T-helper 1 cell treated with Interleukin-12 subunit alpha and Interleukin-12 subunit beta and Interleukin-4 antibody, amounts not matched to agents 30 μg/mL and 1 μg/mL, for 36 hours (primary cell): ENCODE data around the gene OR4K13.

Experiments used
- H3K27ac Mint-ChIP-seq: one replicate; pipeline ENCODE4 v1.8.0; 2021; ENCODE audit warnings: mild to moderate bottlenecking, mixed read lengths
- H3K27me3 Mint-ChIP-seq: one replicate; pipeline ENCODE4 v1.8.0; 2021; ENCODE audit warnings: low read depth, mixed read lengths
- H3K36me3 Mint-ChIP-seq: one replicate; pipeline ENCODE4 v1.8.0; 2021; ENCODE audit warnings: low read depth, mixed read lengths
- H3K4me1 Mint-ChIP-seq: one replicate; pipeline ENCODE4 v1.8.0; 2021; ENCODE audit warnings: low read depth, mixed read lengths
- H3K4me3 Mint-ChIP-seq: one replicate; pipeline ENCODE4 v1.8.0; 2021; ENCODE audit warnings: mild to moderate bottlenecking, moderate library complexity, mixed read lengths
- H3K9me3 Mint-ChIP-seq: one replicate; pipeline ENCODE4 v1.8.0; 2021; ENCODE audit warnings: mixed read lengths

The OR4K13 gene

DNA sequence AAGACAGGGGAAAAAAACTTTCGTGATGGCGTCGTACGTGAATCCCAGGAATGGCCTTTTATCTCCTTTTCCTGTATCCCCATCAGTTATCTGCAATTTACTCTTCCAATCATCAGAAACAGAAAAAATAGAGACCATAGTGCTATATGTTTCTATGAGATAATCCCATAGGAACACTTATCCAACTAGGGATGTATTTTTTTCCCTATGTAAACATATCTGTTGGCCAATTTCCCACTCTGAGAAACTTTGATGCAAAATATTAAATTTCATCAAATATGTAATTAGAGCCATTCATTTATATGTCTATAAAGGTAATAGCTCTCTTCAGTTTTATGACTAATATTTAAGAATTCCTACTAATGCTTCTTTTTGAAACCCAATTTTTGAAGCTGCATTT, at the start of gene OR4K13:
OR4K13 (minus strand) TSS at position 101 of the 400 bp plus-strand sequence. CDS start 1,280 bp downstream, outside the sequence.
- H3K36me3 Mint-ChIP-seq = no peaks in the 10 kb centered on the region
- H3K9me3 Mint-ChIP-seq = no peaks in the 10 kb centered on the region
- H3K4me1 Mint-ChIP-seq = no peaks in the 10 kb centered on the region
- H3K4me3 Mint-ChIP-seq = no peak within 1 kb of the TSS
- H3K27ac Mint-ChIP-seq = no peak within 1 kb of the TSS
- no peaks in the 10 kb centered on the region for H3K27me3 Mint-ChIP-seq

- no peak within 1 kb of the TSS for H3K27ac Mint-ChIP-seq
- H3K27me3 Mint-ChIP-seq = no peaks in the 10 kb centered on the region
- no peaks in the 10 kb centered on the region for H3K36me3 Mint-ChIP-seq
- no peak within 1 kb of the TSS for H3K4me3 Mint-ChIP-seq
- no peaks in the 10 kb centered on the region for H3K4me1 Mint-ChIP-seq
- no peaks in the 10 kb centered on the region for H3K9me3 Mint-ChIP-seq
Observed at GRCh38 chr14:20059745-20060144, 23.9 kb upstream of the OR4K13 start, which contains the start of gene OR4L1. Gene OR4L1 (plus strand): TSS chr14:20060045. CDS start chr14:20060045, 0 bp downstream.

GRCh38 chr14:20048202-20048601, 12.4 kb upstream of the OR4K13 start:
- peaks cover 3% of the 10 kb centered on the region for H3K9me3 Mint-ChIP-seq
- H3K27ac Mint-ChIP-seq = no peak overlapping the region

GRCh38 chr14:20044243-20044642, 8.4 kb upstream of the OR4K13 start:
- H3K27ac Mint-ChIP-seq = no peak overlapping the region
- no peak overlapping the region for H3K4me3 Mint-ChIP-seq
- peaks cover 10% of the 10 kb centered on the region for H3K9me3 Mint-ChIP-seq
- H3K36me3 Mint-ChIP-seq = no peaks in the 10 kb centered on the region
- H3K4me1 Mint-ChIP-seq = no peaks in the 10 kb centered on the region
- no peaks in the 10 kb centered on the region for H3K27me3 Mint-ChIP-seq

More at GRCh38 chr14:20048202-20048601, 12.4 kb upstream of the OR4K13 start:
- Mint-ChIP-seq H3K27me3 (no peaks in the 10 kb centered on the region), H3K4me1 (no peaks in the 10 kb centered on the region), H3K36me3 (no peaks in the 10 kb centered on the region), H3K4me3 (no peak overlapping the region)

DNA sequence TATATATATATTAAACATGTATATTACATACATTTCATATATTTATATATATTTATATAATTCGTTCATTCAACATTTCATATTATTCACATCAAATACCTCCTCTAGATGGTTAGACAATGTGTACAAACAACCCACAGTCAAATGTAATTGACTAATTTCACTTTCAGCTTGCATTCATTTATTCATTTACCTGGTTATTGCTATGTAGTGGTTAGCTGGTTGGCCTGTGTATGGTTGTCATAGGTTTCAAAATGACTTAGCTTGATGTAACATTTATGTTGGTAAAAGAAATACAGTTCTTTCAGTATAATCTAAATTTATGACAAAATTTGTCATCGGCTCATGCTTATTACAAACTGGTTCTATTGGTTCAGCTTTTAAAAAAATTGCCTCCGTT, 389 bp downstream of the OR4K13 start:
- Mint-ChIP-seq H3K36me3 (no peaks in the 10 kb centered on the region), H3K9me3 (no peaks in the 10 kb centered on the region), H3K4me3 (no peak overlapping the region), H3K4me1 (no peaks in the 10 kb centered on the region), H3K27me3 (no peaks in the 10 kb centered on the region), H3K27ac (no peak overlapping the region)

GRCh38 chr14:20031058-20031457, 4.8 kb downstream of the OR4K13 start:
- Mint-ChIP-seq H3K27ac (no peak overlapping the region), H3K27me3 (no peaks in the 10 kb centered on the region)

GRCh38 chr14:20019257-20019865, 16.5 kb downstream of the OR4K13 start, which contains the start of gene OR4K14:
Gene OR4K14 (minus strand): TSS chr14:20019307. CDS start chr14:20015193, 4,114 bp downstream.
- Mint-ChIP-seq H3K9me3 (peaks cover under 1% of the 10 kb centered on the region), H3K4me1 (no peaks in the 10 kb centered on the region), H3K27me3 (no peaks in the 10 kb centered on the region), H3K4me3 (no peak within 1 kb of the TSS), H3K36me3 (no peaks in the 10 kb centered on the region), H3K27ac (no peak within 1 kb of the TSS)

More at GRCh38 chr14:20031058-20031457, 4.8 kb downstream of the OR4K13 start:
- Mint-ChIP-seq H3K36me3 (no peaks in the 10 kb centered on the region), H3K9me3 (no peaks in the 10 kb centered on the region), H3K4me3 (no peak overlapping the region), H3K4me1 (no peaks in the 10 kb centered on the region)

- no peak overlapping the region for H3K4me3 Mint-ChIP-seq
- H3K9me3 Mint-ChIP-seq = peaks cover 6% of the 10 kb centered on the region
- H3K27me3 Mint-ChIP-seq = no peaks in the 10 kb centered on the region
- no peak overlapping the region for H3K27ac Mint-ChIP-seq
- no peaks in the 10 kb centered on the region for H3K36me3 Mint-ChIP-seq
- no peaks in the 10 kb centered on the region for H3K4me1 Mint-ChIP-seq
Observed at GRCh38 chr14:20008156-20008555, 27.7 kb downstream of the OR4K13 start.

DNA sequence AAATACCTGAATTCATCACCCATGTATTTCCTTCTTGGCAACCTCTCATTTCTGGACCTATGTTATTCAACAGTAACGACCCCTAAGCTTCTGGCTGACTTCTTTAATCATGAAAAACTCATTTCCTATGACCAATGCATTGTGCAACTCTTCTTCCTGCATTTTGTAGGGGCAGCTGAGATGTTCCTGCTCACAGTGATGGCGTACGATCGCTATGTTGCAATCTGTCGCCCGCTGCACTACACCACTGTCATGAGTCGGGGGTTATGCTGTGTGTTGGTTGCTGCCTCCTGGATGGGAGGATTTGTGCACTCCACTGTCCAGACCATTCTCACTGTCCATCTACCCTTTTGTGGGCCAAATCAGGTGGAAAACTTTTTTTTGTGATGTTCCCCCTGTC, 33.5 kb downstream of the OR4K13 start:
- Mint-ChIP-seq H3K36me3 (no peaks in the 10 kb centered on the region), H3K4me1 (no peaks in the 10 kb centered on the region), H3K27me3 (no peaks in the 10 kb centered on the region), H3K9me3 (peaks cover 2% of the 10 kb centered on the region), H3K27ac (no peak overlapping the region), H3K4me3 (no peak overlapping the region)

DNA sequence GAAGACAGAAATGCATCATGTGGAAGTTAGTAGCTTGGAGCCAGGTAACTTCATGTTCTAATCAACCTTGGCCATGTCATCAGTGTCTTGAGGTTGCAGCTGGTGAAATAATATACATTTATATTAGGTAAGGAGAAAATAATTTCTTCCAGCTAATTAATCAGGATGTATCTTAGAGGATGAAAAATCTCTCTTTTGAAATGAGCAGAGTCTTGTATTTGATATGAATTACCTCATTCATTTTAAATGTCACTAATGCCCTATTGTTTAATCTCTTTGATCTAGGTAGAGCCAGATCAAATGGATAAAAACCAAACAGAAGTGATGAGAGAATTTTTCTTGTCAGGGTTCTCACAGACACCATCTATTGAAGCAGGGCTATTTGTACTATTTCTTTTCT, 34.0 kb downstream of the OR4K13 start, which contains the start of gene OR4Q2:
OR4Q2 (plus strand) TSS at position 301 of the 400 bp plus-strand sequence.
- Mint-ChIP-seq H3K36me3 (no peaks in the 10 kb centered on the region), H3K4me3 (no peak within 1 kb of the TSS), H3K27me3 (no peaks in the 10 kb centered on the region), H3K4me1 (no peaks in the 10 kb centered on the region), H3K9me3 (no peaks in the 10 kb centered on the region), H3K27ac (no peak within 1 kb of the TSS)

DNA sequence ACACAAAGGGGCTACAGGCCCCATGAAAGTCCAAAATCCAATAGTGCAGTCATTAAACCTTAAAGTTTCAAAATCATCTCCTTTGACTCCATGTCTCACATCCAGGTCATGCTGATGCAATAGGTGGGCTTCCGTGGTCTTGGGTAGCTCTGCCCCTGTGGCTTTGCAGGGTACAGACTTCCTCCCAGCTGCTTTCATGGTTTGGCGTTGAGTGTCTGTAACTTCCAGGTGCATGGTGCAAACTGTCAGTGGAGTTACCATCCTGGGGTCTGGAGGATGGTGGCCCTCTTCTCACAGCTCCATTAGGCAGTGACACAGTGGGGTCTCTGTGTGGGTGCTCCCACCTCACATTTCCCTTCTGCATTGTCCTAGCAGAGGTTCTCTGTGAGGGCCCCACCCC, 42.4 kb downstream of the OR4K13 start:
- H3K9me3 Mint-ChIP-seq = peaks cover 19% of the 10 kb centered on the region
- H3K4me1 Mint-ChIP-seq = no peaks in the 10 kb centered on the region
- H3K4me3 Mint-ChIP-seq = no peak overlapping the region
- no peaks in the 10 kb centered on the region for H3K27me3 Mint-ChIP-seq
- no peaks in the 10 kb centered on the region for H3K36me3 Mint-ChIP-seq
- no peak overlapping the region for H3K27ac Mint-ChIP-seq
